Neural crest cell (in vitro differentiated cells): ENCODE measurements around the gene KRT72. TPM values are rescaled to one million over a fixed set of nuclear protein-coding genes. Genes with fewer than 3 reads are reported as not detected.

Experiments used
- DNase-seq: peaks from one replicate; pipeline ENCODE4 v3.0.0; 2021; ENCODE audit warnings: low read depth, mixed read lengths, low spot score
- H3K27ac Mint-ChIP-seq: one replicate; pipeline ENCODE4 v1.8.0; 2021; ENCODE audit warnings: mild to moderate bottlenecking, mixed read lengths; ENCODE audit not compliant: unreplicated experiment
- H3K27me3 Mint-ChIP-seq: 2 replicates; pipeline ENCODE4 v1.8.0; 2021; ENCODE audit warnings: low read depth, mild to moderate bottlenecking, mixed read lengths
- H3K36me3 Mint-ChIP-seq: 2 replicates; pipeline ENCODE4 v1.8.0; 2021; ENCODE audit warnings: low read depth, mild to moderate bottlenecking, mixed read lengths
- H3K4me1 Mint-ChIP-seq: 2 replicates; pipeline ENCODE4 v1.8.0; 2021; ENCODE audit warnings: mixed read lengths
- H3K4me3 Mint-ChIP-seq: one replicate; pipeline ENCODE4 v1.8.0; 2021; ENCODE audit warnings: mild to moderate bottlenecking, mixed read lengths
- H3K9me3 Mint-ChIP-seq: 2 replicates; pipeline ENCODE4 v1.8.0; 2021; ENCODE audit warnings: mixed read lengths
- total RNA-seq: library from RNA; stranded (reverse); gene quantifications from 2 replicates; pipeline ENCODE4 v1.2.1, GENCODE V29; 2021
- TF ChIP-seq, protein P1 (sequence below): fragments of 200-600 bp; sonication (generic); conservative IDR thresholded peaks from 2 replicates; pipeline ENCODE4 v1.5.0; 2021; ENCODE audit warnings: antibody characterized with exemption, mild to moderate bottlenecking

KRT72 gene
- total RNA-seq, 1 donor from 2014 or later, result not detected

DNA sequence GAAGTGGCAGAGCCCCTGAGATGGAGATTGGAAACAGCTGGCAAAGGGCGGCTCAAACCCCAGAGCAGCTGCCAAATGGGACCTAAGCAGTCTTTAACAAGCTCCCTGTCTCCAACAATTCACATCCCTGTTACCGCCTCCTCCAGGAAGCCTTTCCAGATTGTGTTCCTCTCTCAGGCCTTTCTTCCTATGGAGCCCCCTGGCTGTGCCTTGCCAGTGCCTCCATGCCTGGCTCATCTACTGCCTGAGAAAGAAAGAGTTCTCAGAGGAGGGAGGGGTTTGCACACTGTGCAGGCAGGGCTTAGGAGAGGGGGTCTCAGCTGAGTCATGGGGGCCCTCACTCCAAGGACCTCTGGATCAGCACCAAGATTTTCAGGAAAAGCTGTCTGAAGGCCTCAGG lies 18.8 kb downstream of the KRT72 start:
- TF ChIP-seq, protein P1, sequence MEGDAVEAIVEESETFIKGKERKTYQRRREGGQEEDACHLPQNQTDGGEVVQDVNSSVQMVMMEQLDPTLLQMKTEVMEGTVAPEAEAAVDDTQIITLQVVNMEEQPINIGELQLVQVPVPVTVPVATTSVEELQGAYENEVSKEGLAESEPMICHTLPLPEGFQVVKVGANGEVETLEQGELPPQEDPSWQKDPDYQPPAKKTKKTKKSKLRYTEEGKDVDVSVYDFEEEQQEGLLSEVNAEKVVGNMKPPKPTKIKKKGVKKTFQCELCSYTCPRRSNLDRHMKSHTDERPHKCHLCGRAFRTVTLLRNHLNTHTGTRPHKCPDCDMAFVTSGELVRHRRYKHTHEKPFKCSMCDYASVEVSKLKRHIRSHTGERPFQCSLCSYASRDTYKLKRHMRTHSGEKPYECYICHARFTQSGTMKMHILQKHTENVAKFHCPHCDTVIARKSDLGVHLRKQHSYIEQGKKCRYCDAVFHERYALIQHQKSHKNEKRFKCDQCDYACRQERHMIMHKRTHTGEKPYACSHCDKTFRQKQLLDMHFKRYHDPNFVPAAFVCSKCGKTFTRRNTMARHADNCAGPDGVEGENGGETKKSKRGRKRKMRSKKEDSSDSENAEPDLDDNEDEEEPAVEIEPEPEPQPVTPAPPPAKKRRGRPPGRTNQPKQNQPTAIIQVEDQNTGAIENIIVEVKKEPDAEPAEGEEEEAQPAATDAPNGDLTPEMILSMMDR, result no peak
- DNase-seq, result no peak
- Mint-ChIP-seq H3K4me3 (no peak overlapping the region), H3K9me3 (no peaks in the 10 kb centered on the region), H3K27me3 (peaks cover 26% of the 10 kb centered on the region), H3K4me1 (no peaks in the 10 kb centered on the region), H3K27ac (no peak overlapping the region), H3K36me3 (no peaks in the 10 kb centered on the region)

DNA sequence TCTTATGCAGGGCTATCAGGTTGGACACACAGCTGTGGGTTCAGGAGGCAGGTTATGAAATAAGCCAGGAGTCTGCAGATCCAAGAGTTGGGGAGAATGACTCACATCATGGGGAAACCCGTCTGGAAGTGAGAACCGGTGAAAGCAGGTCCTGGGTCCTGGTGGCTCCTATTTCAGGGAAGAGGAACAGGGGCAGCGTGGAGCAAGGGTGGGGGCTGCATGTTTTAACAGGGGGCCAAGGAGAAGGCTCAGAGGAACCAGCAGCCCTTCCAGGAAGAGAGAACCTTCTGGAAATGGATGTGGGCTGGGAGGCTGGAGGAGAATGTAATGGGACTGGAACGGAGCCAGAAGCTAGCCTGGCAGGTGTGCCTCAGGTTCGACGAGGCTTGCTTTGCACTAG lies 19.8 kb downstream of the KRT72 start:
- TF ChIP-seq, protein P1, result no peak
- no peaks in the 10 kb centered on the region for H3K36me3 Mint-ChIP-seq

DNA sequence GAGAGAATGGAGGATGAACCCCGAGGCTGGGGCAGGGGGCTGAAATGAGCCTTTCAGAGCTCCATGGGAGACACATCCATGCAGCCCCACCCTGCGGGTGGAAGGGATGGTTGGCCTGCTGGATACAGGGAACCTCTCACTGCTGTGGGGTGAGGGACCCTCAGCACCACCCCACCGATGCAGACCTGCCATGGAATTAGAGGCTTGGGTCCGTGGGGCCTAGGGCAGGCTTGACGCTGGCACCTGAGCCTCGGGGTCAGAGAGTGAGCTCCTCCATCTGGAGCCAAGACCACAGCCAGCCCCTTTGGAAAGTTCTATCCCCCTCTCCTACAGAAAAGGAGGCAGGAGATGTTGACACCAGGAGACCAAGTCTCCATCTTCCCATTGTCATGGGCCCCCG lies 20.2 kb downstream of the KRT72 start:
- TF ChIP-seq, protein P1, result no peak
- DNase-seq, result no peak
- Mint-ChIP-seq H3K27ac (no peak overlapping the region), H3K4me1 (no peaks in the 10 kb centered on the region), H3K27me3 (peaks cover 15% of the 10 kb centered on the region), H3K9me3 (no peaks in the 10 kb centered on the region), H3K4me3 (no peak overlapping the region), H3K36me3 (no peaks in the 10 kb centered on the region)

More for the DNA sequence above, 19.8 kb downstream of the KRT72 start:
- H3K9me3 Mint-ChIP-seq, result no peaks in the 10 kb centered on the region
- DNase-seq, result no peak
- peak overlapping the region; percentile 4 for H3K27ac Mint-ChIP-seq
- no peak overlapping the region for H3K4me3 Mint-ChIP-seq
- H3K27me3 Mint-ChIP-seq, result peaks cover 18% of the 10 kb centered on the region
- no peaks in the 10 kb centered on the region for H3K4me1 Mint-ChIP-seq

DNA sequence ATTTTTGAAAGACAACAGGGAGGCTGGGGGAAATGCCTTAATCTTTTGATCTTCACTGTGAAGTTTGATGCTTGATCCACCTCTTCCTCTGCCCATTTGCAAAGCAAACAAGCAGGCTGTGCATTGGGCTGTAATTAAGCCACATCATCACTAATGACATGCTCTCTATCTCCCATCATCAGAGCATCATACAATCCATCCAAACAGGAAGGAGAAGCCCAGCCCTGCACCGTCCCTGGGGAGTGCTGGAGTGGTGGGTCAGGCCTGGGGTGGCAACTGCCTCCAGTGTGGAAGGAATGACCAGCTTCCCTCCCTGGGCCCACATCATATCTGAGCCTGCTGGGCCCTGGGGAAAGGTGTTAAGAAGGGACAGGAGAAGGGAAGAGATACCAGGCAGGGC lies 20.8 kb downstream of the KRT72 start:
- Mint-ChIP-seq H3K27me3 (peaks cover 15% of the 10 kb centered on the region), H3K36me3 (no peaks in the 10 kb centered on the region), H3K27ac (no peak overlapping the region), H3K9me3 (no peaks in the 10 kb centered on the region), H3K4me3 (no peak overlapping the region), H3K4me1 (no peaks in the 10 kb centered on the region)
- DNase-seq, result no peak
- TF ChIP-seq, protein P1, result no peak

DNA sequence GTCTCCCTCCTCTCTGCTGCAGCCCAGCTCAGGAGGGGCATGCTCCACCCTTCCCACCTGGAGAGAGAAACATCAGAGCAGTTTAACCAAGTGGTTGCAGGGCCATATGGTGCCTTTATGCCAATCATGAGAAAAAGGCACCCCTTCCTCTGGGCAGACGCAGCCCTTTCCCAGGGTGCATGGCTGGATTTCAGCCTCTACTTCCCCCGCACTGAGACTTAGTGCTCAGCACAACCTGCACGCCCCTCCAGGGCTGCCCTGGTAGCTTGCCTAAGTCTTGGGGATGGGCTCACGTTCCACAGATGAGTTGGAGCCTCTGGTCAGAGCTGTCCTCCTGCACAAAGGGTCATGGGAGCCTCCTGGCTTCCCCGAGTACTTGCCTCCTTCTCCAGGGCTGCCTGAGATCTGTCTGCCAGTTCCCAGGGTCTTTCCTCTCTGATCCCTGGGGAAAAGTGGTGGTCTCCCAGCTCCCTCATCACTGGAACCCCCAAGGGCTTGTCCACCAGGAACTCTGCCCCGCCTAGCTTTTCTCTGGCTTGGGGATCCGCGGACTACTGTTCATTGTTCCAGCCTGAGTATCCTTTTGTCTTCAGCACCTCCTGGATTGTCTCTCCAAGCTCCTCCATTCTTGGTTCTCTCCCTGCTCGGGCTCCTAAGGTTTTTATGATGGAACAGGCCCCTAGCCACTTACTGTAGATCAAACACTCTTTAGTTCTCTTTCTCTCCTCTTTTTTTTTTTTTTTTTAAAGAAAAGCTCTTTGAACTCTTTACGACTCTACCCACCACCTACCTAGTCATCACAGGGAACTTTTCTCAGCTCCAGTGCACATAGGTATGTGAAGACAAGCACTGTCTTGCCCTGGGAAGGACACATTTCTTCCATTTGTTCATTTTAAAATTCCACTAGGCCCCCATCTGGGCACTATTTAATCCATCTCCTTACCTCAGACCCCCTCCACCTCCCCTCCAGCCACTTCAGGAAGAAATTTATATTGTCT lies 21.5 kb downstream of the KRT72 start:
- TF ChIP-seq, protein P1, result no peak
- no peak for DNase-seq
- H3K27ac Mint-ChIP-seq, result no peak overlapping the region
- no peaks in the 10 kb centered on the region for H3K4me1 Mint-ChIP-seq
- no peaks in the 10 kb centered on the region for H3K9me3 Mint-ChIP-seq
- H3K27me3 Mint-ChIP-seq, result peaks cover 12% of the 10 kb centered on the region
- no peaks in the 10 kb centered on the region for H3K36me3 Mint-ChIP-seq
- H3K4me3 Mint-ChIP-seq, result no peak overlapping the region
